Liver (tissue), 3 donors: ENCODE data around the gene NR2F2.

Source experiments
- RAD21 ChIP-seq, 2 donors: IDR thresholded peaks; 2 replicates each; pipeline ENCODE4 v1.6.1; 2016; ENCODE audit warnings: antibody characterized with exemption in 2 of 2, mild to moderate bottlenecking in 2 of 2
- REST ChIP-seq: IDR thresholded peaks from 2 replicates; pipeline ENCODE4 v1.6.1; 2016; ENCODE audit warnings: antibody characterized with exemption, mild to moderate bottlenecking
- RXRA ChIP-seq, 2 donors: IDR thresholded peaks; 2 replicates each; pipeline ENCODE4 v1.6.1; 2017 to 2018; ENCODE audit warnings: antibody characterized with exemption in 2 of 2, mild to moderate bottlenecking in 1 of 2
- SP1 ChIP-seq: IDR thresholded peaks from 2 replicates; pipeline ENCODE4 v1.6.1; 2018; ENCODE audit warnings: antibody characterized with exemption, mild to moderate bottlenecking
- YY1 ChIP-seq: IDR thresholded peaks from 2 replicates; pipeline ENCODE4 v1.6.1; 2016; ENCODE audit warnings: antibody characterized with exemption, mild to moderate bottlenecking
- TF ChIP-seq, protein P1 (sequence below): fragments of 150-350 bp; IDR thresholded peaks from 2 replicates; pipeline ENCODE4 v1.5.1; 2017; ENCODE audit warnings: improper control_type of control experiment, low read depth, low read length; ENCODE audit not compliant: missing input control
- donor health status: healthy.
- donor health status: healthy.

DNA sequence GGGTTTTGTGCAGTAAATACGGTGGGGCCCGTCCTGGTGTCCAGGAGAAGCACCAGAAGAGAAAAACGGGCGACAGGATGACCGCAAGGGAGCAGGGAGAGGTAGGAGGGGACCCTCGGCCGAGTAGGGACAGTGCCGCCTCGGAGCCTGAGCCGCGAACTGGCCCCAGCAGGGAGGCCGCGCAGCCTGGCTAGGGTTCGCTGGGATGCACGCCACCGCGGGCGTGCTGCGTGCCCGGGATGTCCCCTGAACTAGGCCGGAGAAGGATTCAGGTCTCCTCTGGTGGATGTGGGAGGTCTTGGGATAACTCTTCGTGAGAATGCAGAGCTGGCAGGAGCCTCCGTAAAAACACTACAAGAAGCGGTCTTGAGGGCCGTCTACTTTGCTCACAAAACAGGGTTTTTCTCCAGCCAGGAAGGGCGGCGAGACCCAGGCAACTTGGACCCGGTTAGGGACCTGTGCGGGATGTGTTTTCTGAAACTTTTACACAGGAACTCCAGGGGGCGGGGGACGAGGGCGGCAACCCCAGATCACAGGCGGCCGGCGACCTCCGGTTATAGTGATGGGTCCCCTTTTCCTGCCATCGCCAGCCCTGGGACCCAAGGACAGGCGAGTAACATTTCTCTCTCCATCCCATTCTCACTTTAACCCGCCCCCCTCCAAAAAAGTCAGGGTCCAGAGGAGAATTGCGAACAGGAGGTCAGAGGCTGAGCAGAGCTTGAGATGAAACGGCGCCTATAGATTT is 35.5 kb downstream of the NR2F2 start:
- TF ChIP-seq, protein P1, sequence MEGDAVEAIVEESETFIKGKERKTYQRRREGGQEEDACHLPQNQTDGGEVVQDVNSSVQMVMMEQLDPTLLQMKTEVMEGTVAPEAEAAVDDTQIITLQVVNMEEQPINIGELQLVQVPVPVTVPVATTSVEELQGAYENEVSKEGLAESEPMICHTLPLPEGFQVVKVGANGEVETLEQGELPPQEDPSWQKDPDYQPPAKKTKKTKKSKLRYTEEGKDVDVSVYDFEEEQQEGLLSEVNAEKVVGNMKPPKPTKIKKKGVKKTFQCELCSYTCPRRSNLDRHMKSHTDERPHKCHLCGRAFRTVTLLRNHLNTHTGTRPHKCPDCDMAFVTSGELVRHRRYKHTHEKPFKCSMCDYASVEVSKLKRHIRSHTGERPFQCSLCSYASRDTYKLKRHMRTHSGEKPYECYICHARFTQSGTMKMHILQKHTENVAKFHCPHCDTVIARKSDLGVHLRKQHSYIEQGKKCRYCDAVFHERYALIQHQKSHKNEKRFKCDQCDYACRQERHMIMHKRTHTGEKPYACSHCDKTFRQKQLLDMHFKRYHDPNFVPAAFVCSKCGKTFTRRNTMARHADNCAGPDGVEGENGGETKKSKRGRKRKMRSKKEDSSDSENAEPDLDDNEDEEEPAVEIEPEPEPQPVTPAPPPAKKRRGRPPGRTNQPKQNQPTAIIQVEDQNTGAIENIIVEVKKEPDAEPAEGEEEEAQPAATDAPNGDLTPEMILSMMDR: no peak
- TF ChIP-seq RXRA (IDR thresholded peaks at IDR 0.05) (no peak), YY1 (no peak), REST (no peak), RAD21 (IDR thresholded peaks at IDR 0.05) (no peak), SP1 (no peak)
